Measurements from ENCODE around the gene GSKIP.
A peak's percentile ranks its signal among the peaks of the same experiment; 100 is the strongest.

The GSKIP gene

GRCh38 chr14:96422992-96423391 lies 59.7 kb downstream of the GSKIP start:
- no peak for DNase-seq

DNA sequence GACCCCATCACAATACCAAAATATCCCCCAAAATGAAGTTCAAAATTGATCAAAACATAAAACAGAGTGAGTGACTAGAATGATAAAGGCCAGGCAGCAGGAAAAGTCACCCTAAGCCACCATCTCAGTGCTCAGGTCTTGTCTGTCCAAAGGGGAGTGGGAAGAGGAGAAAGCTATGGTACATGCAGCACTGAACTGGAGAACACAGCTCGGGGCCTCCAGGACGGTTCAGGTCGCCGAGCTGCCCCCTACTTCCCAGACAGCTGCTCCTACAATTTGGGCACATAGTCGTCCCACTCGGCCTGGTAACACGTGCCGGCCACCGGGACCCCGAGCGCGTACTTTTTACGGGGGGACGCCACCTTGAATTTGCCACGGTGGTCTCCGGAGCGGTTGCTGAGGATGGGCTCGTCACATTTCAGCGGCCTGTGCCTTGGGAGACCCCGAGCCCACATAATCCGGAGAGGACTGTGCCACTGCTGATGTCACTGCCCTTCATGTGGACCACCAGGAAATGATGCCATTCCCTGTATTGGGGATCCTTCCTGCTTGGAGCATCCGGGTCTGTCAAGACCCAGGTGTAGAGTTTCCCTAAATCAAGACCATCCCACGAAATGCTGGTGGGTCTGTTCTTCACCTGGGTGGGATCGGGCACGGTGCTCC lies 60.3 kb downstream of the GSKIP start:
- no peak for DNase-seq

- peak; percentile 7 for DNase-seq
Observed at GRCh38 chr14:96424109-96424989, 61.0 kb downstream of the GSKIP start.

DNA sequence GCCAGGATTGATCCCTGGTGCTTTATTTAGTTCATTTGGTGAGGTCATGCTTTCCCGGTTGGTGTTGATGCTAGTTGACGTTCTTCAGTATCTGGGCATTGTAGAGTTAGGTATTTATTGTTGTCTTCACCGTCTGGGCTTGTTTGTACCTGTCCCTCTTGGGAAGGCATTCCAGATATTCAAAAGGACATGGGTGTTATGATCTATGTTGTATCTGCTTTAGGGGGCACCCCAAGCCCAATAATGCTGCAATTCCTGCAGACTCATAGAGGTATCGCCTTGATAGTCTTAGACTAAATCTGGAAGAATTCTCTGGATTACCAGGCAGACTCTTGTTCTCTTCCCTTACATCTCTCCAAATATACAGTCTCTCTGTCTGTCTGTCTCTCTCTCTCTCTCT lies 70.7 kb downstream of the GSKIP start:
- DNase-seq = no peak
